OCI-M2 (cell line): Measurements from ENCODE around the gene GAA.

Experiments used
- DNase-seq: peaks from one replicate; lab custom pipeline; 2025; ENCODE audit not compliant: unreplicated experiment; lab: John Stamatoyannopoulos, UW

GAA gene

DNA sequence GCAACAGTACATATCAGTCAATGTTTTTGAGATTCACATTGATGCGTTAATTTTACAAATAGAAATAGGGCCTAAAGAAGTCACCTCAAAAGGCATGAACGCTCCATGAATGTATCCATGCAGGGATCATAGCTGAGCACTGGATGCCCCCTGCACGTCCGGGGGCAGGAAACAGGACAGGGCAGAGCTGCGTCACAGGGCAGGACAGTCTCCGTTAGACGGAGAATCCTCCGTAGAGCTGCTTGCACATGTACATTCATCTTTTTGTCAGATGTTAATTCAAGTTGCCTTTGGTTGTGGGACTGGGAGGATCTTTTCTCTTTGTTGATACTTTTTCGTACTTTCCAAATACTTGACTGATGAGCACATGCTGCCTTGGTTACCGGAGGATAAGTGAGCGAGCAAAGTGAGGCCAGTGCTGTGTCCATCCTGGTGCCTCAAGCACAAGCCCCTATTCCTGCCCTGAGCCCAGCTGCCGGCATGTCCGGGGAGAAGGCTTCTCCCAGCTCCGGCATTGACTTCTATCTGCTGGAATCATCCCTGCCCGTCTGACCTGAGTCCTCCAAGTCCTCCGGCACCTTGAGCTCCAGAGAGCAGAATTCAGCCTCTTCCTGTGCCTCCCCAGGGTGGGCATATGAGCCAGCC is 15.0 kb downstream of the GAA start:
- DNase-seq, result no peak

DNA sequence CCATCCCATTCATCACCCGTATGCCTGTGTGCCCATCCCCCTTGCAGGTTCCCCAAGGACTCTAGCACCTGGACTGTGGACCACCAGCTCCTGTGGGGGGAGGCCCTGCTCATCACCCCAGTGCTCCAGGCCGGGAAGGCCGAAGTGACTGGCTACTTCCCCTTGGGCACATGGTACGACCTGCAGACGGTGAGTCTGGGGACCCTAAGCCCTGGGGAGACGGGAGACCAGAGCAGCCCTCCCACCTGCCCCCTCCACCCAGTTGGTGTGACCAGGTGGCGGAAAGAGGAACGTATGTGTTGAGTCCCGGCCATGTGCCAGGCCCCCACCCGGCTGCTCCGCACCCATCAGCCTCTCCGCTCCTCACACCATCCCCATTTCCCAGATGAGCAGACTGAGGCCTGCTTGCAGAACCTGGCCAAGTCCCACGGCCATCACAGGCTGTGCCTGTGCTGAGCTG is 15.6 kb downstream of the GAA start:
- DNase-seq, result no peak

DNA sequence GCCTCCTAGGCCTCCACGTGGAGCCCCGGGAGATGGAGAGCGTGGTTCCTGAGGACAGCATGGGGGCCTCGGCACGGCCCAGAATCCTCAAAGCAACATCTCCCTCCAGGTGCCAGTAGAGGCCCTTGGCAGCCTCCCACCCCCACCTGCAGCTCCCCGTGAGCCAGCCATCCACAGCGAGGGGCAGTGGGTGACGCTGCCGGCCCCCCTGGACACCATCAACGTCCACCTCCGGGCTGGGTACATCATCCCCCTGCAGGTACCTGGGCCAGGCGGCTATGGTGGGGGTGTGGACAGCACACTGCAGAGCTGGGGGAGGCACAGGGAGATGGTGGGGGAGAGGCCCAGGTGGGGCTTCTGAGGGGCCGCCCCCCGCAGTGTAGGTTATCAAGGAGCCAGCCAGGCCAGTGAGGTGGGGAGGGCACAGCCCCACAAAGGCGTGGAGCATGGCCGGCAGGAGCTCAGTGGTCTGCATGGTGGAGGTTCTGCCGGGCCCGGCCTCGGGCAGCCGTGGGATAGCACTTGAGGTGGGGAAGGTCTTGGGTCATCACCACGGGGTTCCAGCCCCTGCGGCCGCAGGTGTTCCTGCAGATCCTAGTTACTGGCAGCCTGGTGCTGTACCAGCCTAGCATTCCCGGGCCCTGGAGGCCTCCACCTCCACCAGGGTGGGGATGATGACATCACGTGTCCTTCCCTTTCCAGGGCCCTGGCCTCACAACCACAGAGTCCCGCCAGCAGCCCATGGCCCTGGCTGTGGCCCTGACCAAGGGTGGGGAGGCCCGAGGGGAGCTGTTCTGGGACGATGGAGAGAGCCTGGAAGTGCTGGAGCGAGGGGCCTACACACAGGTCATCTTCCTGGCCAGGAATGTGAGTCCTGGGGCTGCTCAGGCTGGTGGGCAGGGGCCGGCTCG is 16.4 kb downstream of the GAA start:
- no peak for DNase-seq

DNA sequence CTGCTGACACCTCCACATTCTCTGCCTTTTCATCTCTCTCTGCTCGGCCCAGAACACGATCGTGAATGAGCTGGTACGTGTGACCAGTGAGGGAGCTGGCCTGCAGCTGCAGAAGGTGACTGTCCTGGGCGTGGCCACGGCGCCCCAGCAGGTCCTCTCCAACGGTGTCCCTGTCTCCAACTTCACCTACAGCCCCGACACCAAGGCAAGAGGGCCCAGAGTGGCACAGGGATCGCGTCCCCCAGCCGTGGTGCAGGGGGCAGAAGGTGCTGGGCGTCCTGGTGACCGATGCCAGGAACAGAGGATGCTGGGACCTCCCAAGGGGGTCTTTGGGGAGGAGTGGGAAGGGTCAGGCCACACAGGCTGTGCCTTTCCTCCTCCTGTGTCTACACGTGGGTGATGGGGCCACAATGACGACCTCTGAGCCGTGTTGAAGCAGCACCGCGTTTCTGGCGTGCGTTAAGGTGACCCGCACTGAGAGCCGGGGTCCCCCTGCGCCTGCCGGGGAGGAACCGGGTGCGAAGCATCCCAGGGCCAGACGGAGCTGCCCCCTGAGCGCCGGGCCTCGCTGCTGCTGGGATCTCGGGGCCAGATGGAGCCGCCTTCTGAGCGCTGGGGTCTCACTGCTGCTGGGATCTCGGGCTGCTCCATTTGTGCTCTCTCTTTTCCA is 17.4 kb downstream of the GAA start:
- DNase-seq, result no peak

DNA sequence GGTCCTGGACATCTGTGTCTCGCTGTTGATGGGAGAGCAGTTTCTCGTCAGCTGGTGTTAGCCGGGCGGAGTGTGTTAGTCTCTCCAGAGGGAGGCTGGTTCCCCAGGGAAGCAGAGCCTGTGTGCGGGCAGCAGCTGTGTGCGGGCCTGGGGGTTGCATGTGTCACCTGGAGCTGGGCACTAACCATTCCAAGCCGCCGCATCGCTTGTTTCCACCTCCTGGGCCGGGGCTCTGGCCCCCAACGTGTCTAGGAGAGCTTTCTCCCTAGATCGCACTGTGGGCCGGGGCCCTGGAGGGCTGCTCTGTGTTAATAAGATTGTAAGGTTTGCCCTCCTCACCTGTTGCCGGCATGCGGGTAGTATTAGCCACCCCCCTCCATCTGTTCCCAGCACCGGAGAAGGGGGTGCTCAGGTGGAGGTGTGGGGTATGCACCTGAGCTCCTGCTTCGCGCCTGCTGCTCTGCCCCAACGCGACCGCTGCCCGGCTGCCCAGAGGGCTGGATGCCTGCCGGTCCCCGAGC is 17.9 kb downstream of the GAA start:
- DNase-seq, result no peak

DNA sequence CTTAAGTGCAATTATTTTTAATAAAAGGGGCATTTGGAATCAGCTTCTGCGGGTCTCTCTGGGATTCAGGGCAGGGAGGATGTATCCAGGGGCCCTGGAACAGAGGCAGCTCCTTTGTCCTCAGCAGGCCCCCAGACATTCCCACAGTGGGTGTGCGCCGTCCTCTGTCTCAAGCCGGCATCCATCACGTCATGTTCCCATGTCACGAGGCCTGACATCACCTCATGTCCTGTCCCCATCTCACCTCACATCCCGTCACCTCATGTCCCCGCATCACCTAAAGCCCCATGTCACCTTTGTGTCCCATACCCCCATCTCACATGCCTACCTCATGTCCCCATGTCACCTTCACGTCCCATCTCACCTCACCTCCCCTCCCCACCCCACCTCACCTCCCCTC is 18.5 kb downstream of the GAA start:
- DNase-seq, result no peak

DNA sequence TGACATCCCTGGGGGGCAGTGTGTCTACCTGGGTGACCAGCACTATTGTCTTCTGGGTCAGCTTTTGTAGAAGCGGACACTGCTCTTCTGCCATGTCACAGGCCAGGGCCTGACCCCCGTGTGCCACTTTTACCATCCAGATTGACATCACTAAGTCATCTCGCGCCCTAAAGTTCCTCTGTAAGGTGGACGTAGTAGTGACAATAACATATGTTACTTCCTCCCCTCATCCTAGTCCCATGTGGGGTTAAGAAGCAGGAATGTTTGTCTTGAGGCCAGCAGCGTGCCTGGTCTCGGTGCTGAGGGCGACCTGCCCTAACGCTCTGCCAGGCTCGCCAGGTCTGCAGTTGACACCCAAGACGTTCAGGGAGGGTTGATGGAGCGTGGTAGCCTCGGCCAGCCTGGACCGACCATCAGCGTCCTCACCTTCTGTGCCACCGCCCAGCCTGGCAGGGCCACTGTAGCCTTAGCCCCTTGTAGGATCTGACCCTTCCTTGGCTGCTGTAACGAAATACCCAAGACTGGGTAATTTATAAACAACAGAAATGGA is 20.7 kb downstream of the GAA start:
- no peak for DNase-seq

DNA sequence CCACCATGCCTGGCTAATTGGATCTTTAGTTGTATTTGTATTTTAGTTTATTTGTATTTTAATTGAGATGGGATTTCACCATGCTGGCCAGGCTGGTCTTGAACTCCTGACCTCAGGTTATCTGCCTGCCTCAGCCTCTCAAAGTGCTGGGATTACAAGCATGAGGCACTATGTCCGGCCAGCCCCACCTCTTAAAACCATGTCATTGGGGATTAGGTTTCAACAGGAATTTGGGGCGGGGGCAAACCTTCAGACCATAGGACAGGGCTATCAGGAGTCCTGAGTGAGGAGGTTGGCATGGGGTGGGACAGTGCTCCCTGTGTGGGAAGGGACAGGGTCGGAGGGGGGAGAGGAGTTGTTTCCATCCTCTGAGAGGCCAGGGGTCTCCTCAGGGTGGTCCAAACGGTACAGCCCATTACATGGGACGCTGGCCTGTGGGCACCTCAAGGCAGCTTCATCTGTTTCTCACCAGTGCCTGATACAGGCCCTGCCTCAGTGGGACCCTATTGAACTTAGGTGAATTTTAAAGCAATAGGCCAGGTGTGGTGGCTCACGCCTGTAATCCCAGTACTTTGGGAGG is 21.6 kb downstream of the GAA start:
- DNase-seq, result no peak

DNA sequence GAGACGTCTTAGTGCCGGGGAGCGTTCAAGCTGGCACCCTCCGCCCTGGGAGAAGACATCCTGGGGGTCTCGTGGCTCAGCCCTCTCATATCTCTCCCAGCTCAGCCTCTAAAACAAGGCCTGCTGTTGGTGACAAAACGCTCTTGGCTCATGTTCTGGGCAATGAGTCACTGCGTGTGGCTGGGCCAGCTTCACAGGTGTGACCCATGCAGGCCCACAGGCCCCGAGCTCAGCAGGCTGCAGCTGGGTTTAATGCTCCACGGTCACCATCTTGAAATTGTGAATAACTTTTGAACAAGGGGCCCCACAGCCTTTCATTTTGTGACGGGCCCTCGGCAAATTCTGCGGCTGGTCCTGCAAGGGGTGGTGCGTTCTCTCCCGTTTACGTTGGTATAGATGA is 22.4 kb downstream of the GAA start:
- DNase-seq, result no peak

DNA sequence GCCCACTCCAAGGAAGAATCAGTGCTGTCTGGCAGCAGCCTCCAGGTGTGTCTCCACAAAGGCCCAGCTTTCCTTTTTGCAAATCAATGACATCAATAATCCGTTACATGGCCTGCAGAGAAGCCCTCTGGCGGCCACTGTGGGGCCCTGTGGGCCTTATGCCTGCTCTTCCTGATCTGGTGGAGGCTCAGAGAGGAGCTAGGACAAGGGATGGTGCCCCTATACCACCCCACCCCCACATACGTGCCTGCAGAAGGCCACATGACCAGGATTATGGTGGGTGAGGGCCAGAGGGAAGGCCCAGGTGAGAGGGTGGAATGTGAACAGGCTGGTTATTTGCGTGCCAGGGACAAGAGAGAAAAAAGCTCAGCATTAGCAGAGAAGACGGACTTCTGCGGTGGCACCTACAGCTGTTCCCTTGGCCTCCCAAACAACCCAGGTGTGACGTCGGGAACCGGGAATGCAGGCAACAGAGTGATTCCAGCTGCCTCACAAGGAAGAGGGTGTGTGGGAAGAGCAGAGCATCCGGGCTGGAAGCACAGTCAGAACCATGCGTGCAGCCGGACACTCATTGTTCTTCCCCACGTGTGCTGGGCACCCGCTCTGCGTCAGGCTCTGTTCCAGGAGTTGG is 23.1 kb downstream of the GAA start:
- DNase-seq, result no peak

DNA sequence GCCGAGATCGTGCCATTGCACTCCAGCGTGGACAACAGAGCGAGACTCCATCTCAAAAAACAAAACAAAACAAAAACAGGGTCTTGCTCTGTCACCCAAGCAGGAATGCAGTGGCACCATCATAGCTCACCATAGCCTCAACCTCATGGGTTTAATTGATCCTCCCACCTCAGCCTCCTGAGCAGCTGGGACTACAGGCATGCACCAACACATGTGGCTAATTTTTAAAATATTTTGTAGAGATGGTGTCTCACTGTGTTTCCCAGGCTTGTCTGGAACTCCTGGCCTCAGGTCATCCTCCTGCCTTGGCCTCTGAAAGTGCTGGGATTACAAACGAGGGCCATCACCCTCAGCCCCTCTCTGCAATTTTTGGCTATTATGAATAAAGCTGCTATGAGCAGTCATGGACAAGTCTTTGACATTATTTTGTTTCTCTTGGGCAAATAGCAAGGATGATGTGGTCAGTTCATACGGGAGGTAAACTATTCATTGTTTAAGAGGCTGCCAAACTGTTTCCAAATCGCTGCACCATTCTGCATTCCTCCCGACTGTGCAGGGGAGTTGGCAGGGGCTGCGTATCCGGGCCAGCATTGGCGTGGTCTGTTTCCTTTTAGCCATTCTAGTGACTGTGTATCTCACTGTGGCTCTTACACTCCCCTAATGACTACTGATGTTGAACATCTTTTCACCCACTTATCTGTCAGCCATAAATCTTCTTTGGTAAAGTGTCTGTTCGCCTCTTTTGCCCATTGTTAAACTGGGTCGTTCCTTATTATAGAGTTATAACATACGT is 24.5 kb downstream of the GAA start:
- DNase-seq, result no peak

DNA sequence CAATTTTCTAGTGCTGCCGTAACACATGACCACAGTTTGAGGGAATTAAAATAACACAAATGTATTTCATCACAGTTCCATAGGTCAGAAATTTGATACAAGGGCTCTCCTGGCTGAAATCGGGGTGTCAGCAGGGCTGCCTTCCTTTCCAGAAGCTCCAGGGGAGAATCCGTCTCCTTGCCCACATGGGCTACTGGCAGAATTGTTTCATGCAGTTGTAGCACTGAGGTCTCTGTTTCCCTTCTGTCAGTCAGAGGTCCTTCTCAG is 25.0 kb downstream of the GAA start:
- no peak for DNase-seq

DNA sequence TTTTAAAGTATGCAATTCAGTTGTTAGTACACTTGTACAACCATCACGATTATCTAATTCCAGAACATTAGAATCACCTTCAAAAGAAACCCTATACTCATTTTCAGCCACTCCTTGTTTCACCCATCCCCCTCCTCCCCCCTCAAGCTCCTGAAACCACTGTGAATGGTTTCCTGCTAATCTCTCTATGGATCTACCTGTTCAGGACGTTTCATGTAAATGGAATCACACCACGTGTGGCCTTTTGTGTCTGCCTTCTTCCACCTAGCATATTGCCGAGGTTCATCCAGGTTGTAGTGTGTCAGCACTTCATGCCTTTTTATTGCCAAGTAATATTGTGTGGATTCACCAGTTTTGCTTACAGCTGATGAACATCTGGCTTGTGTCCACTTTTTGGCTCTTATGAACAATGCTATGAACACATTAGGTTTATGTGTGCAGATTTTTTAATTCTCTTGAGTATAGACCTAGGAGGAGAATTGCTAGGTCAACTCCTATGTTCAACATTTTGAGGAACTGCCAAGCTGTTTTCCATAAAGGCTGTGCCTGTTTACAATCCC is 27.7 kb downstream of the GAA start:
- no peak for DNase-seq

DNA sequence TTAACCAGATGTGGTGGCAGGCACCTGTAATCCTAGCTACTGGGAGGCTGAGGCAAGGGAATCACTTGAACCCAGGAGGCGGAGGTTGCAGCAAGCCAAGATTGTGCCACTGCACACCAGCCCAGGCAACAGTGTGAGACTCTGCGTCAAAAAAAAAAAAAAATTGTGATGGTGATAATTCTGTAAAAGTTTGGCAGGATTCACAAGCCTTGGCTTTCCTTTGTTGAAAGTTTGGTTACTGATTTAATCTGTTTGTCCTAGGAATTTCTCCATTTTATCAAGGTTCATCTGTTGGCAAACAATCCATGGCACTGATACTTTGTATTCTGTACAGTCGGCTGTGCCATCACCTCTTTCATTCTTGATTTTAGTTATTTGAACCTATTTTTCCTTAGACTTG is 29.6 kb downstream of the GAA start:
- DNase-seq, result no peak

DNA sequence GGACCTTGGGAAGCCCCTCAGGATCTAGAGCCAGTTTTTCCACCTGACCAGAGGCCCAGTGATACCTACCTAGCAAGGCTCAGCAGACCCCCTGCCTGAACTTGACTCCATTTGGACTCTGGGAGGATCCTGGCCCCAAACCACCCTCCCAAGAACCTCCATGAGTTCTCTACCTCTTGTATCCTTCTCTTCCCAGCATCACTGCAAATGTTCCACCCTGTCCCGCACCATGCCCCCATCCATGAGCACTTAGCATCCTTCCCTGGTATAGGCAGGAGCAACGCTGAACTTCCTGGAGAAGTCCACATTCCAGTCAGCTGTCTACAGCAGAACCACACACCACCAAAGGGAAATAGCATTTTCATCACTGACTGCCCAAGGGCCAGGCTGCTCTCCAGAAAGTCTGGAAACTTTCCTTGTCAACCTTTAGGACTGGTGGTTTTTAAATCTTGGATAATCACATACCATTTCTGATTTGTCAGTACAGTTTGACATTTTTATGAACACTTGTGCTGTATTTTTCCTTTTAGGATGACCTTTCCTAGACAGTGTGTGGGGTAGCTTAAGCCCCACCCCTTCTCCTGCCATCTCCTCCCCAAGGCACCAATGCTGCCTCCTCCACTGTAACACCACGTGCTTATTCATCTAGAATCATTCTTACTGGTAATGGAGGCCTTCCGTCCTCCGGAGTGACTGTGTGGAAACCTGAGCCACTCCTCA is 31.7 kb downstream of the GAA start:
- no peak for DNase-seq

DNA sequence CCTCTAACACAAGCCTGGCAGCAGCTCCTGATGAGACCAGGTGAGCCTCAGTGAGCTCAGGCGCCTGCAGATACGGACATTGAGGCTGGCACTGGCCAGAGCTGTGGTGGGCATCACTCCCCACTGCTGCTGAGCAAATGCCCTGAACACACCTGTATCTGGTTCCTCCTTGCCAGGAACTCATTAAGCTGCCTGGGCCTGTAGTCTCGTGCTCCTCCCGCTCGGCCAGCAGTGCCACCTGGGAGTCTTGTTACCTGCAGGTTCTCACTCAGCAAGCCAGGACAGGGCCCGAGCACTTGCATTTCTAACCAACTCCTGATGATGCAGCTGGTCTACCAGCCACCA is 32.2 kb downstream of the GAA start:
- no peak for DNase-seq

DNA sequence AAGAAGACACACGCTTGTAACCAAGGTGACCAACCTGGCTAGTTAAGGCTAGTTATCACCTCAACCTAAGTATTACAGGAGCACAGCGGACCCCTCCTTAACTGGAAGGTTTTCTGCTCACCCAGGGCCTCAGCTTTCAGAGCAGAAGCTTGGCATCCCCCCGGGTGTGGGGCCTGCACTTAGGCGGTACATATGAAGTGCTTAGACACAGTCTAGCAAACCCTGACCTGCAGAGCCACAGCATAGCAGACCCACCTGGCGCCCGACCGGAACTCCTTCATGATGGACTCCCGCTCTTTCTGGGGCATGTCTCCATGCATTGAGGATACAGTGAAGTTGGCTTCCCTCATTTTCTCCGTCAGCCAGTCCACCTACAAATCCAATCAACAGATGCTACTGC is 35.8 kb downstream of the GAA start:
- no peak for DNase-seq

DNA sequence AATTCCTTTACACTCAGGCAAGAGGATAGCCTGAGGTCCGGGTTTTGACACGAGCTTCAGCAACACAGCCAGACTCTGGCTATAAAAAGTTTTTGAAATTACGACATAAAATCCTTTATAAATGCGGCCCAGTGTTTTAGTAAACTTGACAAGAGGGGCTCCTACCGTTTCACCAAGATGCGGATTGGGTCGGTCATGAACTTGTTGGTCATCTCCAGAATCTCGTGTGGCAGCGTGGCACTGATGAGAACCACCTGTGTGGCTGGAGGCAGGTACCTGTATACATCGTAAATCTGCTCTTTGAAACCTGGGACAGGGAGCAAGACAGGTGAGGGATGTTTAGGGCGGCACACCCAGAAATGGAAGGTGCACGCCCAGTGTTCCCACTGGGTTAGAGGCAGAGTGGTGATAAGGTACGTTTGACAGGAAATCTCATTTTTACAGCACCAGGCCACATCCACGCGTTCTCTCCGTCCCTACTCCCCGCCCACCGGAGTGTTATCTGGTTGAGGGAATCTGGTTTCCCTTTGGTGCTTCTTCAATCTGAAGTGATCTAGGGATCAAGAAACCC is 37.6 kb downstream of the GAA start:
- no peak for DNase-seq
